Measurements from ENCODE around the gene GDPD3.

DNA sequence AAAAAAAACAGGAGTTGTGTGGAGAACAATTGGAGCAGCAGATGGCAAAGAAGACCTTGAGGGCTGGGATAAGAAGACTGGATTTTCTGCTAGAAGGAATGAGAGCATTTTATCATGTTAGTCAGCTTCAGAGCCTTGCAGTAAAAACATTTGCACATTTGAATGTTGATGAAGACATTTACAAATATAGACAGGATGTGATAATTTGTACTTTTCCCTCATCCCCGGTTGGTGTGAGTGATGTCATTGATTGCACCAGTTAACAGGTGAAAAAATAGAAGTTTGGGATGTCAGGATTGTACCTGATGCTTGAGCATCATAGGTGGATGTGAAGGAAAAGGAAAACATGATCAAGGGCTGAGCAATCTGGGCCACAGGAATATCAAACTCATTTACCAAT lies 32.3 kb upstream of the GDPD3 start:
- TF ChIP-seq, protein P1, sequence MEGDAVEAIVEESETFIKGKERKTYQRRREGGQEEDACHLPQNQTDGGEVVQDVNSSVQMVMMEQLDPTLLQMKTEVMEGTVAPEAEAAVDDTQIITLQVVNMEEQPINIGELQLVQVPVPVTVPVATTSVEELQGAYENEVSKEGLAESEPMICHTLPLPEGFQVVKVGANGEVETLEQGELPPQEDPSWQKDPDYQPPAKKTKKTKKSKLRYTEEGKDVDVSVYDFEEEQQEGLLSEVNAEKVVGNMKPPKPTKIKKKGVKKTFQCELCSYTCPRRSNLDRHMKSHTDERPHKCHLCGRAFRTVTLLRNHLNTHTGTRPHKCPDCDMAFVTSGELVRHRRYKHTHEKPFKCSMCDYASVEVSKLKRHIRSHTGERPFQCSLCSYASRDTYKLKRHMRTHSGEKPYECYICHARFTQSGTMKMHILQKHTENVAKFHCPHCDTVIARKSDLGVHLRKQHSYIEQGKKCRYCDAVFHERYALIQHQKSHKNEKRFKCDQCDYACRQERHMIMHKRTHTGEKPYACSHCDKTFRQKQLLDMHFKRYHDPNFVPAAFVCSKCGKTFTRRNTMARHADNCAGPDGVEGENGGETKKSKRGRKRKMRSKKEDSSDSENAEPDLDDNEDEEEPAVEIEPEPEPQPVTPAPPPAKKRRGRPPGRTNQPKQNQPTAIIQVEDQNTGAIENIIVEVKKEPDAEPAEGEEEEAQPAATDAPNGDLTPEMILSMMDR (IDR thresholded peaks at IDR 0.05; ENCODE audit: low read depth, low read length), result no peak
- no peak for TF ChIP-seq EZH2phosphoT487 (IDR thresholded peaks at IDR 0.05; ENCODE audit: low read depth)
